Activated CD8-positive, alpha-beta memory T cell treated with anti-CD3 and anti-CD28 coated beads for 36 hours (primary cell): ENCODE data around the gene PAPLN. TPM values are rescaled to one million over a fixed set of nuclear protein-coding genes. Genes with fewer than 3 reads are reported as not detected.

ENCODE experiments used
- CTCF ChIA-PET: fragments of 350-600 bp; sonication (Branson Sonifier 250); formaldehyde crosslinking; loops from one replicate; lab custom pipeline; 2021; ENCODE audit warnings: antibody characterized with exemption; lab: Charles Lee
- POLR2A ChIA-PET: fragments of 350-600 bp; sonication (Branson Sonifier 250); formaldehyde crosslinking; loops from one replicate; lab custom pipeline; 2021; ENCODE audit warnings: antibody characterized with exemption; lab: Charles Lee
- total RNA-seq, 2 experiments: library from RNA; stranded (reverse); gene quantifications; one replicate each; pipeline ENCODE4 v1.2.3, GENCODE V29; 2021

PAPLN gene
- total RNA-seq, 2 experiments from 2014 or later: 0.27 to 0.32 TPM

DNA sequence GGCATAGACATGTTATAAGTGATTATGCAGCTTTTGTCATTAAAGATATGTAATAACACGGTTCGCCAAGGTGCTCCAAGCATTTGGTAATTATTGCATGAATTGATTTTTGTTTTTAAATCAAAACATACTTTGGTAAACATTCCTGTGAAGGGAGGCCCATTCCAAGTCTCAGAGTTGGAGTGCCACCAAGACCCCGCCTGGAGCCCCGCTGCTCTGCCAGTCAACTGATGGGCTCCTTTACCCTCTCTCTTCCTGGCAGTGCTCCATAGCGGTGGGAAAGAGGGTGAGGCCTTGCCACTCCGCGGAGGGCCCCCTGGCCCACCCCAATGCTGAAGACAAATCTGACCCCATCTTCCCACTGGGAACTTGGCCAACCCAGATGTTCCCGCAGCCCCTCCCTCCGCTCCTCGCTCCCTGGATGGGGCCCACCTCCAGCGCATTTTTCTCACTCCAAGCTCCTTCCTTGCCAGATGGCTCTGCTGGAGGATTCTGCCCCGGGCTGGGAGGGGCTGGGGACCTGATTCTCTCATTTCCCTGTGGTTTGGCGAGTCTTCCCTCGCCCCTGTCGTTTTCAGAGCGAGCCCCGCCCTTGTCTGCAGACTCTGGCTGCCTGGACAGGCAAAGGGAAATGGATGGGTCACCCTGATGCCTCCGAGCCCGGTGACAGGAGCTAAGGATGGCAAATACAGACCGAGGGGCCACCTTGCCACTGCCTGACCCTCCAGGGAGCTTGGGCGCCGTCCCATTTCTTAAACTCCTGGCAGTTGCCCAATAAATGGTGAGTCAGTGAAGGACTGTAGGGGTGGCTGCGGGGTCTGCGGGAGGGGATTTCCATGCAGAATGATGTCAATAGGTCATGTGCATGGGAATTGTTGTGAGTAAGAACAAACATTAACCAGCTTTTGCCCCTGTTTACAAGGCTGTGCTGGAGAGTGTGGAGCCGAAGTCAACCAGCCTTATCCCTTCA is 9.2 kb upstream of the PAPLN start:
- CTCF ChIA-PET: no interaction called here
- POLR2A ChIA-PET: no interaction called here

DNA sequence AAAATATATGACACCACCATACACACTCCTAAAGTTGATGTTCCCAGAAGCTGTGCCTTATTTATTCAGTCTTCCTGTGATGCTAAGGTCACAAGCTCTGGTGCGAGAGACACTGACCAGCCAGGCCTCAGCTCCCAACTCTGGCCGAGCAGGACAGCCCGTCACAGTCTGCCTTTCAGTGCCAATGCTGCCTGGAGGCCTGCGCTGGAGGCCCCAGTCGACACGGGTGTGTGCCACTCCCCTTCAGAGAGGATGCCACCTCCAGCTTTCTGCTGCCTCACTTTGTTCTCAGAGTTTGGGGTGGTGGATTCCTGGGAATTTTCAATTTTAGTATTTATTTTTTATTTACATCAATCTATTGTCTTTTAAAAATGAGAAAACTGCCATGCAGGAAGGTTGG is 7.3 kb upstream of the PAPLN start:
- ChIA-PET CTCF (interaction anchor here (1.1 kb wide), 1 partner anchor 26 kb away, joined by 3 read pairs; no protein-coding TSS in a partner anchor), POLR2A (no interaction called here)

GRCh38 chr14:73231981-73232851 is 5.1 kb upstream of the PAPLN start:
- POLR2A ChIA-PET: no interaction called here
- CTCF ChIA-PET: interaction anchor here (0.5 kb wide), 1 partner anchor 47 kb away, joined by 3 read pairs; no protein-coding TSS in a partner anchor

- CTCF ChIA-PET: no interaction called here
- POLR2A ChIA-PET: no interaction called here
Observed at GRCh38 chr14:73232984-73233383, 4.3 kb upstream of the PAPLN start.

DNA sequence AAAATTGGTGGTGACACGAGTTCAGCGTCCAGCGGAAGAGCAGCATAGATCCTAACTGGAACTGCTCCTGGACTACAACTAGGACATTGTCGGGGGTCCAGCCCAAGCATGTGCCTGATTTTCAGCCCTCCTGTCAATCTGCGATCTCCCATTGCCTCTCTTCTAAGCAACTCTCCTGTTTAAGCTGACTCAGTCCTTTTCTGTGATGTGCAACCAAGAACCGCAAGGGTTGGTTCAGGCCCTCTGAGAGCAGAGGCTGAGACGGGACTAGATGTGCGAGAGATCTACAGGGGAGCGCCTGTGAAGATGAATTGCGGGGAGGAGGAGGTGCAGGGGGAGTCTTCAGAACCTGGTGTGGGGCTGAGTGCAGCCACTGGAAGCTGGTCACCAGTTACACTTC is 3.7 kb upstream of the PAPLN start:
- ChIA-PET POLR2A (no interaction called here), CTCF (no interaction called here)

GRCh38 chr14:73234029-73234428 is 3.3 kb upstream of the PAPLN start:
- ChIA-PET POLR2A (no interaction called here), CTCF (no interaction called here)

GRCh38 chr14:73234586-73235394 is 2.5 kb upstream of the PAPLN start:
- ChIA-PET POLR2A (no interaction called here), CTCF (no interaction called here)

- ChIA-PET CTCF (interaction anchor here (0.5 kb wide), 1 partner anchor 9 kb away, joined by 5 read pairs; no protein-coding TSS in a partner anchor), POLR2A (no interaction called here)
Observed at GRCh38 chr14:73235531-73236155, 1.7 kb upstream of the PAPLN start.

DNA sequence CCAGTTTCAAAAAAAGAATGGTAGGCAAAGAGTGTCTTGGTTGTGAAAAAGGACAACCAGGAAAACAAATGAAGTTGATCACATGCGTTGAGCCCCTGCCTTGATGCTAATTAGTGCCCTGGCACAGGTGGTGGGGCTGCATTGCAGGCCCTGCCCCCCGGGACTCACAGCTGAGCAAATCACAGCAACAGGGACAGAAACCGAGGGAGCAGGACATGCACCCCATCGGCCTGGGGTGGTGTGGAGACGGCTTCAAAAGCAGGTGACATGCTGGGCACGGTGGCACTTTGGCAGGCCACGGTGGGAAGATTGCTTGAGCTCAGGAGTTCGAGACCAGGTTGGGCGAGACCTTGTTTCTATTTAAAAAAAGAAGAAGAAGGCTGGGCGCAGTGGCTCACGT is 1.1 kb upstream of the PAPLN start:
- CTCF ChIA-PET: interaction anchor here (0.5 kb wide), 1 partner anchor 8 kb away, joined by 5 read pairs; no protein-coding TSS in a partner anchor
- POLR2A ChIA-PET: no interaction called here

- ChIA-PET CTCF (no interaction called here), POLR2A (no interaction called here)
Observed at GRCh38 chr14:73236752-73237218, 521 bp upstream of the PAPLN start.

- ChIA-PET CTCF (interaction anchor here (1.4 to 1.6 kb wide), 2 partner anchors 17 to 234 kb away, joined by 3 read pairs; no protein-coding TSS in a partner anchor), POLR2A (no interaction called here)
Observed at GRCh38 chr14:73237786-73238423, 599 bp downstream of the PAPLN start.

- CTCF ChIA-PET: interaction anchor here (1.4 to 1.6 kb wide), 2 partner anchors 18 to 234 kb away, joined by 3 read pairs; no protein-coding TSS in a partner anchor
- POLR2A ChIA-PET: interaction anchor here (0.5 kb wide), 1 partner anchor 9 kb away, joined by 13 read pairs; no protein-coding TSS in a partner anchor
Observed at GRCh38 chr14:73238424-73238852, 1.1 kb downstream of the PAPLN start.

DNA sequence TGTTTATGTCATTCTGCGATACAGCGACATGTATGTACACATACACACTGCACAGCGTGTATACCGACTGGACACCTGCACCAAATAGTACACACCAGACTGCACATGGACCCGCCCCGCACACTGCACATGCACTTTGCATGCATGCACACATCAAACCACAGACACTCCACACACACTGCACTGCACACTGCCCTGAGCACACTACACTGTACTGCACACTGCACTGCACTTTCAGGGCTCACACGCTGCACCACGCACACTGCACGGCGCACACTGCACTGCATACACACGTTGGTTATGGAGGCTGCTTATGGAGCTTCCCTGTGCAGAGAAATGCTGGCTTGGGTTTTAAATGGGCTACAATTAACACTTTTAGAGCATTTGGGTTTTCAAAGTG is 1.6 kb downstream of the PAPLN start:
- ChIA-PET POLR2A (interaction anchor here (0.5 kb wide), 1 partner anchor 10 kb away, joined by 13 read pairs; no protein-coding TSS in a partner anchor), CTCF (interaction anchor here (1.4 to 1.6 kb wide), 2 partner anchors 18 to 233 kb away, joined by 3 read pairs; no protein-coding TSS in a partner anchor)

DNA sequence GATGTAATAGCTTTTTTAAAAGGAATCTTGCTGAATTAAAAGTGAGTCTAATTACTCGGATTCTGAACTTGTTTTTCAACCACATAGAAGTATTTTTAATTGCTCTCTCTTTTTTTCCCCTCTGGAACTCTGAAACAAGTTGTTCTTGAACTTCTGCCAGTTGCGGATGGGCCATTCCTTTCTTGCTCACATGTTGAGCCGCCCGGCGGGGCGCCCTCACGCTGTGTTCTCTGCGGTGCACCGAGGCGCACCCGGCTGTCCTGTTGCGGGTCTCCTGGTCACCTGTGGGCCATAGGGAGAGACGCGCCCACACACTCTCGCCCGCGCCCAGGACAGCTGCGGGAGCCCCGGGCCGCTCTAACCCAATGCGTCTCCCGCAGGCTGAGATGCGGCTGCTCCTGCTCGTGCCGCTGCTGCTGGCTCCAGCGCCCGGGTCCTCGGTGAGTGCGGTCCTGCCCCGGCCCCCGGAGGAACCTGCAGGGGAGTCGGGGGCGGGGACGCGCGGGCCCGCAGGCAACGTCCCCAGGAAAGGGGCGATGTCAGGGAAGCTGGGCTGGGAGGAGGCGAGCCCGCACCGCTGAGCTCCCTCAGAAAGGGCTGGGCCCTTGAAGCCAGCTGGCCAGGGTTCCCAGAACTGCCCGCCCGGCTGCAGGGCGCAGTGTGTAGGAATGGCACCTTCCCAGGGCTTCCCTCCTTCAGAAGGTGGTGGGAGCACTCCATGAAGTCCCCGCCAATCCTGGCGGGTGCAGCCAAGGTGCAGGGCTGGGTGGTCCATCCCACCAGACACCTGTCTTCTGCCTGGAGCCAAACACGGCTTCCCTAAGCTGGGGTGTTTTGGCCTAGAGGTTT is 2.3 kb downstream of the PAPLN start:
- ChIA-PET CTCF (interaction anchor here (0.5 to 1.4 kb wide), 3 partner anchors 22 to 232 kb away, joined by 3 read pairs; no protein-coding TSS in a partner anchor), POLR2A (no interaction called here)

DNA sequence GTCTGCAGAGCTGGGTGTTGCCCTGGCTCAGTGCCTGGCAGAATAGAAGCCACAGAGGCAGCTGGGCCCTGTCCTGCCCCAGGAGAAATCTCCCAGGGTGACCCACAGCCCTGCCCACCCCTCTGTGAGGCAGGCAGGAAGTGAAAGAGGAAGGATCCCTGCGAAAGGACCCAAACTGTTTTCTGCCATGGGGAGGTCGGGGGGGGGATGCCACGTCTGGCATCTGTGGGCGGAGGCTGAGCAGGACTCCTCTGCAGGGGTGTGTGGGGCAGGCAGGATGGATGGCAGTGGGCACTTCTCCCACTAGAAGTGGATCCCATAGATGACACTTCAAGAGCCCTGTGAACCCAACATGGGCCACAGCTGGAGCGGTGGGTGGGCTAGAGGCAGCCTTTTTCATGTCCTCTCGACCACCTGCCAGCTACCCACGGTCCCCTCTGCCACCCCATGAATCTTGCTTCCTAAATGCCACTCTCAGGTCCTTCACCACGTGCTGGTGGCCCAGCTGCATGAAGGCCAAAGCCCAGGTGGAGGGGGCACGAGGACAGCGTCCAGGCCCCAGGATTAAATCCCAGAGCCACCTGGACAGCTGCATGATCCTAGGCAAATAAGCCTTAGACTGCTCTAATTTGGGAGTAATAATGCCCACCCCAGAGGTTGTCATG is 3.6 kb downstream of the PAPLN start:
- CTCF ChIA-PET: no interaction called here
- POLR2A ChIA-PET: interaction anchor here (0.6 kb wide), 1 partner anchor 347 kb away, joined by 3 read pairs; the partner anchor contains the start of gene DPF3
